H9 (cell line): Measurements from ENCODE around the gene APOBR. TPM values are rescaled to one million over a fixed set of nuclear protein-coding genes. Genes with fewer than 3 reads are reported as not detected.
"Not testable (repeated sequence)": the region's sequence is repeated elsewhere in the genome, so short reads cannot be mapped to it uniquely, and the experiment has no call there.

ENCODE experiments used
- DNase-seq: peaks from one replicate; pipeline ENCODE4 v3.0.0-alpha.2; 2017
- H2AFZ ChIP-seq: one replicate; pipeline ENCODE4 v1.6.1; 2013; ENCODE audit warnings: mild to moderate bottlenecking, low read length, control low read depth, moderate library complexity
- H2AK5ac ChIP-seq: 2 replicates; pipeline ENCODE4 v1.6.1; 2013; ENCODE audit warnings: low read length, control low read depth, mixed read lengths; ENCODE audit not compliant: insufficient read length
- H2BK120ac ChIP-seq: one replicate; pipeline ENCODE4 v1.6.1; 2013; ENCODE audit warnings: low read depth, mild to moderate bottlenecking, low read length, control low read depth, inconsistent platforms; ENCODE audit not compliant: poor library complexity, severe bottlenecking
- H2BK12ac ChIP-seq: 2 replicates; pipeline ENCODE4 v1.6.1; 2013; ENCODE audit warnings: low read length, control low read depth, mixed read lengths, low read depth; ENCODE audit not compliant: insufficient read length
- H2BK15ac ChIP-seq: 2 replicates; pipeline ENCODE4 v1.6.1; 2013; ENCODE audit warnings: low read depth, low read length, control low read depth
- H2BK20ac ChIP-seq: one replicate; pipeline ENCODE4 v1.6.1; 2013; ENCODE audit warnings: low read depth, mild to moderate bottlenecking, low read length, control low read depth, inconsistent platforms; ENCODE audit not compliant: poor library complexity, severe bottlenecking
- H2BK5ac ChIP-seq: 2 replicates; pipeline ENCODE4 v1.6.1; 2013; ENCODE audit warnings: low read length, control low read depth, mixed read lengths; ENCODE audit not compliant: insufficient read length
- H3K14ac ChIP-seq: 2 replicates; pipeline ENCODE4 v1.6.1; 2013; ENCODE audit warnings: low read length, control low read depth; ENCODE audit not compliant: insufficient read depth
- H3K18ac ChIP-seq: 2 replicates; pipeline ENCODE4 v1.6.1; 2013; ENCODE audit warnings: low read depth, mild to moderate bottlenecking, mixed read lengths, low read length, control low read depth; ENCODE audit not compliant: insufficient read length
- H3K23ac ChIP-seq: 2 replicates; pipeline ENCODE4 v1.6.1; 2013; ENCODE audit warnings: low read length, control low read depth, mixed read lengths, low read depth; ENCODE audit not compliant: insufficient read length
- H3K23me2 ChIP-seq: 2 replicates; pipeline ENCODE4 v1.6.1; 2013; ENCODE audit warnings: low read depth, mild to moderate bottlenecking, mixed read lengths, low read length, control low read depth; ENCODE audit not compliant: insufficient read length, poor library complexity, severe bottlenecking
- H3K27ac ChIP-seq: 2 replicates; pipeline ENCODE4 v1.5.1; 2013; ENCODE audit warnings: low read length, control low read depth, mixed read lengths, low read depth; ENCODE audit not compliant: insufficient read length
- H3K27me3 ChIP-seq: 2 replicates; pipeline ENCODE4 v1.6.1; 2013; ENCODE audit warnings: low read length, control low read depth, inconsistent platforms; ENCODE audit not compliant: insufficient read depth
- H3K4ac ChIP-seq: 2 replicates; pipeline ENCODE4 v1.6.1; 2013; ENCODE audit warnings: low read depth, mild to moderate bottlenecking, control low read depth, inconsistent platforms, low read length, moderate library complexity
- H3K4me1 ChIP-seq: 2 replicates; pipeline ENCODE4 v1.6.1; 2013; ENCODE audit warnings: low read length, control low read depth, inconsistent platforms; ENCODE audit not compliant: insufficient read depth
- H3K4me2 ChIP-seq: 2 replicates; pipeline ENCODE4 v1.6.1; 2013; ENCODE audit warnings: low read length, control low read depth, mixed read lengths; ENCODE audit not compliant: insufficient read length, insufficient read depth
- H3K56ac ChIP-seq: 2 replicates; pipeline ENCODE4 v1.6.1; 2013; ENCODE audit warnings: low read depth, mild to moderate bottlenecking, mixed read lengths, low read length, control low read depth; ENCODE audit not compliant: insufficient read length
- H3K79me1 ChIP-seq: 2 replicates; pipeline ENCODE4 v1.6.1; 2013; ENCODE audit warnings: low read depth, mild to moderate bottlenecking, moderate library complexity, low read length, control low read depth, inconsistent platforms; ENCODE audit not compliant: insufficient read depth, poor library complexity, severe bottlenecking
- H3K79me2 ChIP-seq: 2 replicates; pipeline ENCODE4 v1.6.1; 2013; ENCODE audit warnings: low read length, control low read depth, inconsistent platforms; ENCODE audit not compliant: insufficient read depth
- H3K9ac ChIP-seq: 2 replicates; pipeline ENCODE4 v1.6.1; 2013; ENCODE audit warnings: low read length, control low read depth, mixed read lengths; ENCODE audit not compliant: insufficient read length; ENCODE audit errors: extremely low read depth
- H3K9me3 ChIP-seq: one replicate; pipeline ENCODE4 v1.6.1; 2013; ENCODE audit warnings: low read depth, low read length, inconsistent platforms; ENCODE audit not compliant: control insufficient read depth
- H3T11ph ChIP-seq: one replicate; pipeline ENCODE4 v1.6.1; 2013; ENCODE audit warnings: mild to moderate bottlenecking, low read length, control low read depth, inconsistent platforms
- H4K20me1 ChIP-seq: one replicate; pipeline ENCODE4 v1.6.1; 2013; ENCODE audit not compliant: control insufficient read depth, insufficient read length, insufficient read depth
- H4K5ac ChIP-seq: 2 replicates; pipeline ENCODE4 v1.6.1; 2013; ENCODE audit warnings: low read depth, mild to moderate bottlenecking, mixed read lengths, low read length, control low read depth; ENCODE audit not compliant: insufficient read length
- H4K8ac ChIP-seq: replicated peaks from 2 replicates; pipeline ENCODE4 v1.6.1; 2013; ENCODE audit warnings: low read length, control low read depth, mixed read lengths, low read depth; ENCODE audit not compliant: insufficient read length
- H4K91ac ChIP-seq: 2 replicates; pipeline ENCODE4 v1.6.1; 2013; ENCODE audit warnings: low read depth, mild to moderate bottlenecking, moderate library complexity, mixed read lengths, low read length, control low read depth; ENCODE audit not compliant: insufficient read length
- H3K27ac Mint-ChIP-seq, 3 experiments: 2 replicates in 2 of 3; 3 replicates in 1 of 3; pipeline ENCODE4 v1.8.0; 2020 to 2021; ENCODE audit warnings: mixed read lengths in 3 of 3, mild to moderate bottlenecking in 1 of 3, moderate library complexity in 1 of 3
- H3K27me3 Mint-ChIP-seq: 2 replicates; pipeline ENCODE4 v1.8.0; 2021; ENCODE audit warnings: low read depth, mild to moderate bottlenecking, moderate library complexity, mixed read lengths
- H3K36me3 Mint-ChIP-seq, 3 experiments: 2 replicates in 2 of 3; 3 replicates in 1 of 3; pipeline ENCODE4 v1.8.0; 2020 to 2021; ENCODE audit warnings: low read depth in 3 of 3, mixed read lengths in 3 of 3; ENCODE audit not compliant: insufficient read depth in 1 of 3
- H3K4me1 Mint-ChIP-seq, 2 experiments: 2 replicates each; pipeline ENCODE4 v1.8.0; 2020; ENCODE audit warnings: mixed read lengths in 2 of 2
- H3K4me3 Mint-ChIP-seq, 2 experiments: 2 replicates in 1 of 2; 3 replicates in 1 of 2; pipeline ENCODE4 v1.8.0; 2020 to 2021; ENCODE audit warnings: mild to moderate bottlenecking in 2 of 2, mixed read lengths in 2 of 2, moderate library complexity in 1 of 2
- H3K9me3 Mint-ChIP-seq, 2 experiments: 2 replicates in 1 of 2; 3 replicates in 1 of 2; pipeline ENCODE4 v1.8.0; 2020; ENCODE audit warnings: mild to moderate bottlenecking in 2 of 2, mixed read lengths in 2 of 2, moderate library complexity in 1 of 2
- CTCF ChIP-seq: fragments of 200-600 bp; sonication (generic); conservative IDR thresholded peaks from 3 replicates; pipeline ENCODE4 v1.8.0; 2021; ENCODE audit warnings: antibody characterized with exemption, mild to moderate bottlenecking
- WGBS: extraction: QIAGEN DNeasy Blood & Tissue Kit; methylation state at CpG from one replicate; pipeline ENCODE4 v1.1.7; 2013; ENCODE audit warnings: missing lambda C conversion rate, low lambda C conversion rate, mixed read lengths; ENCODE audit not compliant: insufficient read length; ENCODE audit errors: extremely low coverage; 5-methylcytosine and 5-hydroxymethylcytosine counted together
- total RNA-seq: library from RNA; stranded (reverse); gene quantifications from 2 replicates; pipeline ENCODE4 v1.2.1, GENCODE V29; 2021

Gene APOBR
- total RNA-seq, 1 experiment from 2014 or later, result not detected

- no peak overlapping the region for H3K14ac ChIP-seq
- no peaks in the 10 kb centered on the region for H3K79me2 ChIP-seq
- WGBS, result no CpG with 5 or more reads among the region's 3 CpGs
- no peak overlapping the region for H3K23ac ChIP-seq
- no peak overlapping the region for H3K27ac ChIP-seq
- H2AK5ac ChIP-seq, result no peak overlapping the region
- no peaks in the 10 kb centered on the region for H3K9me3 ChIP-seq
- no peak overlapping the region for H4K5ac ChIP-seq
- no peaks in the 10 kb centered on the region for H4K20me1 ChIP-seq
- H3K23me2 ChIP-seq, result no peaks in the 10 kb centered on the region
- H3K4ac ChIP-seq, result no peak overlapping the region
- no peak overlapping the region for H2AFZ ChIP-seq
- H3K4me1 ChIP-seq, result no peaks in the 10 kb centered on the region
- TF ChIP-seq CTCF, result no peak
- Mint-ChIP-seq H3K4me1 (0 out of 4 replicates have a peak, but pooled peaks cover 2 to 4% of the 10 kb centered on the region in 2 experiments), H3K36me3 (no peaks in the 10 kb centered on the region; a peak in 1 of 7 replicates), H3K4me3 (no peak overlapping the region), H3K9me3 (no peaks in the 10 kb centered on the region), H3K27me3 (peaks cover 2% of the 10 kb centered on the region), H3K27ac (no peak overlapping the region)
- no peak overlapping the region for H4K8ac ChIP-seq
- H3K27me3 ChIP-seq, result no peaks in the 10 kb centered on the region
- no peak overlapping the region for H4K91ac ChIP-seq
- H2BK15ac ChIP-seq, result no peak overlapping the region
- no peak overlapping the region for H3K18ac ChIP-seq
- H3K9ac ChIP-seq, result no peak overlapping the region
- no peak for DNase-seq
- H2BK12ac ChIP-seq, result no peak overlapping the region
- no peak overlapping the region for H3K4me2 ChIP-seq
- no peak overlapping the region for H2BK5ac ChIP-seq
- no peak overlapping the region for H3T11ph ChIP-seq
- no peak overlapping the region for H2BK20ac ChIP-seq
- no peak overlapping the region for H3K56ac ChIP-seq
- no peaks in the 10 kb centered on the region for H3K79me1 ChIP-seq
- H2BK120ac ChIP-seq, result no peak overlapping the region
Observed at GRCh38 chr16:28544998-28545397, 50.6 kb downstream of the APOBR start.

- not testable (repeated sequence) for H4K8ac ChIP-seq, H3K56ac ChIP-seq, H3K27me3 ChIP-seq, H2AFZ ChIP-seq, H3K9ac ChIP-seq, H3K4ac ChIP-seq, H3K79me2 ChIP-seq, H3K27ac Mint-ChIP-seq, H3K4me1 Mint-ChIP-seq, H3K23me2 ChIP-seq, H3K4me1 ChIP-seq, H4K20me1 ChIP-seq, H3K27ac ChIP-seq, H2BK20ac ChIP-seq, H2BK5ac ChIP-seq, H2AK5ac ChIP-seq, H3K9me3 ChIP-seq, H3T11ph ChIP-seq, H4K91ac ChIP-seq, H2BK15ac ChIP-seq, H3K23ac ChIP-seq, H3K4me2 ChIP-seq, H3K36me3 Mint-ChIP-seq, H3K27me3 Mint-ChIP-seq, H2BK120ac ChIP-seq, H3K18ac ChIP-seq, H3K9me3 Mint-ChIP-seq, H3K79me1 ChIP-seq, H3K4me3 Mint-ChIP-seq, H2BK12ac ChIP-seq, DNase-seq, H3K14ac ChIP-seq, H4K5ac ChIP-seq
- no CpG with 5 or more reads among the region's 7 CpGs for WGBS
Observed at GRCh38 chr16:28545964-28546363, 51.5 kb downstream of the APOBR start.
